ENCODE data around the gene SYT1.
"Not testable (repeated sequence)": the region's sequence is repeated elsewhere in the genome, so short reads cannot be mapped to it uniquely, and the experiment has no call there.

The SYT1 gene

DNA sequence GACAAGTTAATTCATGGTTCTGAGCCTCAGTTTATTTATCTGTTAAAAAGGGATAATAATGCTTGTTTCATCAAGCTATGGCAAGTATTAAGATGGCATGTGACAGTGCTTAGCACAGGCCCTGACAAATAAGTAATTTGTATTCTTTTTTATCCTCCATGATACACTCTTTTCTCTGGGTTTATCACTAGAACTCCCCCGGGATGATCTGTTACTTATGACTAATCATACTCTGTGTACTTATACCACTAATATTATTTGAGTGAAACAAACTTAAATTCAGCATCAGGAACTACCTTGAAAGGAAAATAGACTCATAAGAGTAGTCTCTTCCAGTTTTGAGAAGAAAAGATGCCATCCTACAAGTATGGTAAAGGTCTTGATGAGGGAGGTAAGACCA is 542.4 kb downstream of the SYT1 start:
- DNase-seq (ENCODE audit: low spot score): no peak

DNA sequence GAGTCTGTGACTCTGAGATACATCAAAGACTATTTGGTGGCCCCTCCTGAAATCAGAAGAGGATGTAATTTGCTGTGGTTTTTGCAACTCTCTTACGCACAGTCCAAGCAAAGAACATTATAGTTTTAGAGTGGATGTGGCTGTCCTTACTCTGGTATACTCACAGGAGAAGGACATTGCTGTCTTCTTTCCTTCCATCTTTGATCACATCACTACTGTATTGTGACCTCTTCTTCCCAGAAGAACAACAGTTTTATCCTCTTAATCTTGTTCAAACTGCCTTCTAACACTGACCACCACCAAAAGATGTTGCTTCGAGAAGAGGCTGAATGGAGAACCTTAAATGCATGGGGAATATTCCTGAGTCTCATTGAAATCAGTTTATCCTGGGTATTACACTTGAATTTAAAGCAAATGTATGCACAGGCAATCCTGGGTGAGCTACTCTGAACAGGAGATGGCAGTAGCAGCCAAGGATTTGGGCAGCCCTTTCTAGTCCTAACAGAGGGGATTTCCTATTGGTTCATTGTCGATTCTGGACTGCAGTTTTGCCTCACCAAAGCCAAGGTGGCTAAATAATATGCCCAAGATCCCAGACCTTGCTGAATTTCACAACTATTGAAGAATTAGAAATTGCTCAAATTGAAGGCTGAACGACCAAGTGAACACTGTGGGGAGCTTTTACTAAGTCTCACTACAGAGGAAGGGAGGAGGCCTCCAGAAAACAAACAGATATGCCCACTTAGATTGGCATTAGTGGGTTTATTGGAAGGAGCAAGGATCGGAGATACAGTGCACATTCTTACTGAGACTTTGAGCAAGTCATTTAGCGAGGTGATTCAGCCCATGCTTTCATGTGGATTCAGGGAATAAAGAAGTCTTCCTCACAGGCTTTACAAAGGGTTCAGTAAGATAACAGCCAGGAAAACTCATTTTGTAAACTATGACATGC is 543.4 kb downstream of the SYT1 start:
- peak; percentile 42 for DNase-seq (ENCODE audit: low spot score)

DNA sequence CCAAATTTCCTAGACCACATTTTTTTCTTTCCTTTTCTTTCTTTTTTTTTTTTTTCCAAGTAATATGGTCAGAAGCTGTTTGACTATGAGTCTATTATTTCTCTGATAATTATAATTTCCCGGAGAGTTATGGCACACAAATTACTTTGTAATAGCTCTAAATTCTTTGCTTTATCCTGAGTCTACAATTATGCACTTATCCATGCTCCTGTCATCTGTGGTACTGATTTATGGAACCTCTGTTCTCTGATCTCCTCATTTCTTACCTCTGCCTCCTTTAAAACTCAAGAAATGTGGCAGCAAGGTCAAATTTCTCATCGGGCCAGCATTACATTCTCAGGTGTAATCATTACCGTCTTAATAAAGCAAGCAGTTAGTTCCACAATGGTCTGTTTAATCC is 544.1 kb downstream of the SYT1 start:
- no peak for DNase-seq (ENCODE audit: low spot score)

DNA sequence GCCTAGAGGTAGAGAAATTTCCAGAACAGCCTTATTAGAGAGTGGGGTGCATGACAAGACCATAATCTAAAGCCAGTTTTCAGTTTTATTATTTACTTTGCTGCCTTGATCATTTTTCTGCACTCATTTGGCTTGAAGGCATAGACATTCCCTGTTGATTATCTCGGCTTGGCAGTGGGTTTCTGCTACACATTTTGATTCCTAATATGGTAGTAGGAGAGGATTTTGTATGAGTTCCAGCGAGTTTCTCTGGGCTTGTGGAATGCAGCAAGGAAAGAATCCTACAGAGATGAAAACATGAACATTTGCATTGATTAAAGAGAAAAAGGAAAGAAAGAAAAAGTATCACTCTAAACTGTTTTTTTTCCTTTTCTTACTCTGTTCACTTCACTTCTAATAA is 545.0 kb downstream of the SYT1 start:
- DNase-seq (ENCODE audit: low spot score): no peak

DNA sequence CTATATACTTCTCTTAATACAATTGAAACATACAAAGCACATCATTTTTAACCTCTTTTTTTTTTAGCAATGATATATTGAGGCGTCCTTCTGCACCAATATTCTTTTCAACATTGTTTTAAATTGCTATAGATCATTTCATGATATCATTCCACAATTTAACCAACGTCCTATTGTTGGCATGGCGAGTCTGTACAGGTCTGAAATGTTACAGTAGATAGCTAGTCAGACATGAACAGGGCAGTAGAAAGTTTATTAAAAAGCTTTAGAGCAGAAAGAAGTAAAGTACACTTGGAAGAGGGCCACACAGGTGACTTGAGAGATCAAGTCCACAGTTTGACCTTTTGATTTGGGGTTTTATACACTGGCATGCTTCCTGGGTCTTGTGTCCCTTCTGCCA is 547.2 kb downstream of the SYT1 start:
- no peak for DNase-seq (ENCODE audit: low spot score)

DNA sequence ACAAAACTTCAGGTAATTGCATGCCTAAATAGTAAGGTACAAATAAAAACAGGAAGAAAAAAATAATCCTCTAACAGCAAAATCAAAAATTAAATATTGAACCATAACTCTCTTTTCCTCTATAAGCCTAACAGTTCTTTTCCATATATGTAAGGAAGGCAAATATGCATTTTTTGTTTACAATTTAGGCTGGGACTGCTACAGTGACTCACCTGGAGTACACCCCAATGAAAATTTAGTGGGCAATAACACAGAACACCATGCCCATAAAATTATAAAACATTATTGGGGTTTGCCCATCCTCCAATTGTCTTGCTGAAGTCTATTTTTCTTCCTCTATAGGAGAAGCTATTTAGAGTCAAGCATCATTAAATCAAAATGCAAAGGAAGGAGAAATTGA is 549.2 kb downstream of the SYT1 start:
- DNase-seq (ENCODE audit: low spot score): no peak

DNA sequence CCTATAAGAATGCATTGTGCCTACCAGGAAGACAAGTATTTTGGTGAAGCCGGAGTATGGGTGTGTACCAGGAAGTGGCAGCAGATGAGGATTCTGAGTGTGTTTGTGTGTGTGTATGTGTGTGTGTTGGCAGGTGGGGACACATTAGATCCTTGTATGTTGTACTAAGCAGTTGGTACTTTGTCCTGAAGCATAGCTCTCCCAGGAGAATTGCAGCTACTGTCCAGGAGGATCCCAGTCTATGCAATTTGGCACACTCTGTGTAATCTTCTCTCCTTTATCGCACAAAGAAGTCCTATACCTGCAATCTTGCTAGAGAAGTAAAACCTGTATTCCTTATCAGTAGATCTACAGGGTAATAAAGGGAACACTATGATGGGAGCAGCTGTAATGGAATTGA is 549.7 kb downstream of the SYT1 start:
- no peak for DNase-seq (ENCODE audit: low spot score)

DNA sequence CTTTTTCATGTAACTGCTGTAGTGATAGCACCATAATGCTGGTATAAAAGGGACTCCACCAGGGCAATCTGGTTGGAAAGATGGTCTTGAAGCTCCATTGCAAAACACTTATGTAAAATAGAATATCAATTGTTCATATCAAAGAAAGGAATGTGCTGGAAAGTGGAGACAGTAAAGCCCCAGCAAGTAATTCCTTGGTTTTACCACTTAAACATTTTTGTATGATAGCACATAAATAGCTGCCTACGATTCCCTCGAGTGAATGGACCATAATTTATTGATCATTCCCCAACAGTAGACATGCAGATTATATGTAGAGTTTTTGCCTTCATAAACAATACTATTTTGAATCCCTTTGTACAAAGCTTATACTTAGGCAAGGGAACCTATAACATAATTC is 550.7 kb downstream of the SYT1 start:
- DNase-seq (ENCODE audit: low spot score): no peak

DNA sequence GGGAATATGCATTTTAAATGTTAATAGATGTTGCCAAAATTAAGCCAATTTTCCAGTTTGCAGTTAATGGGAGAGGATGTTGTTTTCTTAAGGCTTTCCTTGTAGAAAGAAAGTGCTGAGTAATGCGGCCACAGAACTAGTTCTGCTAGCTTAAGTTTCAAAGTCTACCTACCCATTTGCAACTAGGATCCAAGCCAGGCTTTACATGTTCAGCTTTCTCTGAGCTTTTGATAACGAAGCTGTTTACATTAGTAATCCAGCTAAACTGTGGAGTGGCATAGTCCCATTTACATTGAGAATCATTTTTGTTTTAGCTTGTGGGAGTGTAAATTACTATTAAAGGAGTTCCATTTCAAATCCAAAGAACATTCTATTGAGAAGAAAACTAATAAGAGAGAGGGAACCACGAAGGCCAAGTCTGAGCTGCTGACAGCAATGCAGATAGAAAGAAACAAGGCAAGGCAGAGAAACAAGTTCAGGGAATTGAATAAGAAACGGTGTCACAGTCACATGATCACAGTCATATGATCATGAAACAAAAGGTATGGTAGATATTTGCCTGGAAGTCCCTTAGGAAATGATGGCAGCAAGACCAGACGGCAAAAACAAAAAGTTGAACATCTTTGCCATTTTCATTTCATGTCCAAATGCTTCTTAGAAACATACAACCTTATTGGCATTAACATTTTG is 551.3 kb downstream of the SYT1 start:
- no peak for DNase-seq (ENCODE audit: low spot score)

DNA sequence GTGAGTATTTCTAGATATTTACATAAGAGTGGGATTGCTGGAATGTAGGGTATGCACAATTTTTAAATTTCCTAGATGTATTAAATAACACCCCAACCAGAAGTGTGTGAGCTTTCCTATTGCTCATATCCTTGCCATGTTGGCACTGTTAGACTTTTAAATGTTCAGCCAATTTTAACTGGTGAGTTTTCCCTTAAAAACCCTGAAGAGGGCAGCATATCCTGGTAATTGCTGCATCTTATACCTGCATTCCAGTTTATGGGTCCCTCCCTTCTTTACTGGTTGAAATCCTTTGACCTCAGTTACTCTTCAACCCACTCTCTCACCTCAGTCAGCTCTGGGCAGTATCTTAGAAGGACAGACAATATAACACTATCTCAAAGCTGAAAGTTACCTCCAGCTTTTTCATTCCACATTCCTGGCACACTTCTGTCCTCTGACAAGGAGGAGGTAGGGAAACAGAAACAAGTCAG is 555.6 kb downstream of the SYT1 start:
- DNase-seq (ENCODE audit: low spot score): peak; percentile 42

DNA sequence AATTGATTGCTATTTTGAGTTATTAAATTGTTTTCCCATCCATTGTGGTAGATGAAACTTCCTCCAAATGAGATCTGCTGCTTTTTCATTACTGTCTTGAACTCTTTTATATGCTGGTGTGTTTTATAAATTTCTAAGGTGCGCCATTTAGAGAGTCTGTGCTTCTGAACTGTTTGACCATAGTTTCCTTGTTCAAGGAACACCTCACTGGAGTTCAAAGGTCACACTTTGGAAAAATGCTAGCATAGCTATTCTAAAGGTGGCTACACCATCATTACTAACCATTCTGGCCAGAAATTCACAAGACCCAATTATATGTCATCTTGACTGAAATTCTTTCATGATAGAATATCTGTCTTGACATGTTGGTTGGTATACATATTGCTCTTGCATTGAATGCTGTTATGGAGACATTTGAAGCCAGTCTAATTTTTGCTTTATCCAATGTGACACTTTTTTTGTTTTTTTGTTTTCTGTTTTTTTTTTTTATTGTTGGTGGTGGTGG is 556.7 kb downstream of the SYT1 start:
- DNase-seq (ENCODE audit: low spot score): no peak

DNA sequence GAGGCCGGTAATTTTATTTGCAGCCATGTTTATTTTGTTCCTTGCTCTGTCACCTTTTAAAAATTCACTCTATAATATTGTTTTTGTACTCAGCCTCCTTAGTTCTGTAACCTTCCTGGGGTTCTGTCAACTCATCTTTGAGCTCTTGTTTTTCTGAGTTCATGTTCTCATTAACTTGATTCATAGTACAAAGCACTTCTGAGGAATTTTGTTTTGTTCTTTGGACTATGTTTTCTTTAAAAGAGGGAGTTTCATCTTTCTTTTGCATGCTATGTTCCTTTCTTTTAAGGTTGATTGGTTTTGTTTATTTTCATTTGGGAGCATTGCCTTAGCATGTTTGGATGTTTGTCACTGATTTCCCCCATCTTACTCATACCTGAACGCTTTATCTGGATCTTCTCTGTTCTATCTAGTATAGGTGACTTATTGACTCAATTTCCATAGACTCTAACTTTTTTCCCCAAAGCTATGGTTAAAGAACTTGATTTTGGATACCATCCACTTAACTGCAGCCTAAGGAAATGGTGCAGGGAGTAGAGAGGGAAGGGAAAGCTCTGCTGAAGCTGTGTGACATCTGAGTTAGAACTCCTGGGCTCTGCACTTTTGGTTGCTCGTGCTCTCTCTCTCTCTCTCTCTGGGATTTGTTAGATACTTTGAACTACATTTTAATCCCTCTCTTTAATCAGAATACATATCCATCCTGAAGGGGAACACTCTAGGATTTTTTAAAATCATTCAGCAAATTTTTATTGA is 557.7 kb downstream of the SYT1 start:
- no peak for DNase-seq (ENCODE audit: low spot score)

DNA sequence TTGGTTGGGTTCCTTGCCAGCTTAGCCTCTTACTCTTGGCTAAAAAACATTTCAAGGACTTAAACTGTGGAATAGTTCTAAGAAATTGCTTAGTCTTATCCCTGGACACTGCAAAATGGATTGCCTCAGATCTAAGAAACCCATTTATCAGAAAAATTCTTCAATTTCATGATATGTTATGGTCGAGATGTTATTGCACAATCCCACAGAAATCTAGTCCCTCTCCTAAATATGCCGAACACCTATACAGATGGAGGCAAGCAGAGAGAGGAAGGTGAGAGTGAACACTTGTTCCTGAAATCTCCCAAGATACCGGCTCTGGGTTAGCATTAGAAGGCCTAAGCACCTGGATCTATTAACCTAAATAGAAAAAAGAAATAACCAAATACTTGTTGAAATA is 559.0 kb downstream of the SYT1 start:
- no peak for DNase-seq (ENCODE audit: low spot score)

DNA sequence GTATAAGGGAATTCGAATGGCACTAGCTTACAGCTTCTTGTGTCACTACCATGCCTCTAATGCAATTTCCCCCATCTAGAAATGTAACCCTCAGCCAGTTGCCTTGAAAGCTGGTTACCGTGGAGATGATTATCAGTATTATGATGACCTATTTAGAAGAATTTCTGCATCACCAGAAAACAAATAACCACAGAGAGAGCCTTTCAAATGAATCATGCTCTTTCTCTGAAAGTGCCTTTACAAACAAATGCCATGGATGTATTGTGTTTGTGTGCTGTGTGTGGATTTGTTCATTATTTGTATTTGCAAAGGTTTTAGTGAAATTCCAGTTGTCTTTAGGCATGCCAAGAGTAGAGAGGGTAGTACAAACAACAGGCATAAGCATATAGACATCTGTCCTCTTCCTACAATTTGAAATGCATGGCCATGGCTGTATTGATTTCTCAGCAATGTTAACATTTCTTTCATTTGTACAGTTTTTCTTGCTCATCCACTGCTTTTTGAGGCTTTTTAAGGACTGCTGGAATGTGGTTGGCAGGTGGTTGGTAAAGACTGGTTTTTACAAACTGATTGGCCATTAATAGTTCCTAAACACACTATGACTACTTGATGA is 559.6 kb downstream of the SYT1 start:
- no peak for DNase-seq (ENCODE audit: low spot score)

DNA sequence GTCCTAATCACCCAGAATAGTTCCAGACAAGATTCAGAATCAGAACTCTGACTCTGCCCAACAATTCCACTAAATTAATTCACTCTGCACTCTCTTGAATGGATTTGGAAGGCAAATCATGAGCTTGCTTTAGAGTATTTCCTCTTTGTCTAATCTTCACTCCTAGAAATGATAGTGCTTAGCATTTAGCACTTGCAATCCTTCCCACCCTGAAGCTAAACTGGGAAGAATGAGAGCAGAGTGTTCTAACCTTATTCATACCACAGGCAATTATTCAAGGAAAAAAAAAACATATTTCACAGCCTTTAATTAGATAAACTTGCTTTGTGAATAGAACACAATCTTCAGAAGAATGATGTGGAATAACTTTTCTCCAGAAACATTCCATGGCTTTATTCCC is 561.5 kb downstream of the SYT1 start:
- DNase-seq (ENCODE audit: low spot score): no peak

DNA sequence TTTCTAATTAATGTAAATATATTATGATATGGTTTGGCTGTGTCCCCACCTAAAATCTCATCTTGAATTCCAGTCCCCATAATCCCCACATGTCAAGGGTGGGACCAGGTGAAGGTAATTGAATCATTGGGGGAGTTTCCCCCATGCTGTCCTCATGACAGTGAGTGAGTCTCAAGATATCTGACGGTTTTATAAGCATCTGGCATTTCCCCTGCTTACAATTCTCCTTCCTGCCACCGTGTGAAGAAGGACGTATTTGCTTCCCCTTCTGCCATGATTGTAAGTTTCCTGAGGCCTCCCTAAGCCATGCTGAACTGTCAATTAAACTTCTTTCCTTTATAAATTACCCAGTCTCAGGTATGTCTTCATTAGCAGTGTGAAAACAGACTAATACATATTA is 562.2 kb downstream of the SYT1 start:
- not testable (repeated sequence) for DNase-seq (ENCODE audit: low spot score)

DNA sequence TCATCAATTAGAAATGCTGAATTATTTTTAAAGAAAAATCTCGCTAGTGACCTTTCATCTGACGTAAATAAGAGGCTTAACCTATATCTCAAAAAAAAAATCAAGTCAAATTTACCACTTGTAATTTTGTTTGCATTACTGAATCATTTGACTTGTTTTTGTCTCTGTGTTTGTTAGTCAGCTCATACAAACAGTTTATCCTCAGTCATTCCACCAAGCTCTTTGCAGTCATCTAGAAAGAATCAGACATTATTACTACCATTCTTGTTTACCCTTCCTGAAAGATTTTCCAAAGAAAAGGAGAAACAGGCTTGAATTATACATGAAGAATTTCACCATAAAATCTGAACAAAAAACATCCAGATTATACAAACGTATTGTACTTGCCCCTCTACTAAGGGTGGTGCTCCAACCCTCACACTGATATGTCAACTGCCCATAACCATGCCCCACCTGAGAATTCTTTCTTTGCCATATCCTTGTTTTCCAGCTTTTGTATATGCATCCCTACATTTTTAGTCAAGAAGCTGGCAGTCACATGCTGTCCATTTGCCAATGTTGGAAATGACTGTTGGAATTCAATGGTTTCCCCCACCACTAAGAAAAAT is 569.0 kb downstream of the SYT1 start:
- no peak for DNase-seq (ENCODE audit: low spot score)

DNA sequence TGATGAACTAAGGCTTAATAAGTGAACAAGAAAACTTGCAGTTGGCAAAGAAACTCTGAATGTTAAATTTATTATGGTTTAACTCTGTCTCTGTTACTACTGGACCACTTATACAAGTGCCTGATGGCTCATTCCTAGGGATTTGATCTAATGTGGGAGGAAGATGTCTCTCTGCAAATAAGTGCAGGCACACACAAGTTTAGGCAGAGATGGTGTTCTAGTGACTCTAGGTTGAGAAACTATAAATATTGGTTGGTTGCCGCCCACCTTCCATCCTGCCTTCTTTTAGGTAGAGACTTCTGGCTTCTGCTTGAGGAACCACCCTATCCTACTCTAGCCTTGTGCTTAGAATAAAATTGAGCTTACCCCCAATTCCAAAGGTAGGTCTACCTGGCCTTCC is 570.0 kb downstream of the SYT1 start:
- DNase-seq (ENCODE audit: low spot score): no peak

DNA sequence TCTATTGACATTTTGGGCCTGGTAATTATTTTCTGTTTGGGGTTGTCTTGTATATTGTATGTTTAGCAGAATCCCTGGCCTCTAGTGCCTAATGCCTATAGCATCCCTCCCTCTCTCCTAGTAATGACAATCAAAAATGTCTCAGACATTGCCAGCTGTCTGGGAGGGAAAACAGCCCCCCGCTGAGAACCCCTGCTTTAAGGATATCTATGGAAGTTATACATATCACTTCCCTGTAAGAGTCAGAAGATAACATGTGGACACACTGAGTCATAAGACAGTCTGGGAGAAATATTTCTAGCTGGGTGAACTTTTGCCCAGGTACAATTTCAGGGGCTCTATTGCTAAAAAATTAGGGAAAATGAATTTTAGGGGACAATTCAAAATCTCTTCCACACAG is 571.2 kb downstream of the SYT1 start:
- DNase-seq (ENCODE audit: low spot score): no peak

DNA sequence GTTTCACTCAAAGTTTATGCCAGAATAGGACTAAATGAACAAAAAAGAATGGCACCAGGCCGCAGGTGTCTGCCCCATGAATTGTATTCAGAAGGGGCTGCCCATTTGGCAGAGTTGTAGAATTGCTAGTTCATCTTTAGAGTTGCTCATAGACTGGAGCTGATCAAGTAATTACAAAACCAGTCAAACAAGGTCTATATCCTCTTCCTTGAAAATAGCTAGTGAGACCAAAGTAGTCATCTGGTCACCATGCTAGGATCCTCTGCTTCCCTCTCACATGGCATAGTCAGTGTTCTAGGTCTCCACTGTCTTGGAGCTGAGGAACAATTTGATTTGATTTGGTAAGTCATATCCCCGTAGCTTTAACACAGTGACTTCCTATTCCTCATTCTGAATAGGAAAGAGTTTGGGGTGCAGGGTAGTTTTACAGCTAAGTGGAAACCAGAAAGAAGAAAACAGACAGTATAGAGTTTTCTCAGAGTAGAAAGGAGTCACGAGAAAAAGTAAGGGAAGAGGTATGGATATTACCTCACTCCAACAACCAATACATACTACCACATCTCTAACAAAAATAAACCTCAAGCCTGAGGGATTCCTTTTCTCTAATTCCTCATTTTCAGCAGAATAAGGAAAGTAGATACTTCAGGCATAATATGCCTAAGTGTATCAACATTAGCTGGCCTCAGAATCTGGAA is 574.1 kb downstream of the SYT1 start:
- no peak for DNase-seq (ENCODE audit: low spot score)
